ENCODE data around the gene PCA3. TPM values are rescaled to one million over a fixed set of nuclear protein-coding genes. Genes with fewer than 3 reads are reported as not detected.

PCA3 gene
- total RNA-seq, 1 donor from 2014 or later: not detected

- Mint-ChIP-seq H3K4me3 (no peak overlapping the region), H3K27ac (no peak overlapping the region), H3K36me3 (no peaks in the 10 kb centered on the region), H3K27me3 (peaks cover 50% of the 10 kb centered on the region), H3K4me1 (ENCODE audit: unreplicated experiment) (peaks cover 14% of the 10 kb centered on the region), H3K9me3 (no peaks in the 10 kb centered on the region)
- TF ChIP-seq CTCF (conservative IDR thresholded peaks at IDR 0.05): no peak
- no peak for DNase-seq (ENCODE audit: extremely low spot score, unreplicated experiment)
These were observed 33.4 kb upstream of the PCA3 start for GRCh38 chr9:76730801-76731200.

DNA sequence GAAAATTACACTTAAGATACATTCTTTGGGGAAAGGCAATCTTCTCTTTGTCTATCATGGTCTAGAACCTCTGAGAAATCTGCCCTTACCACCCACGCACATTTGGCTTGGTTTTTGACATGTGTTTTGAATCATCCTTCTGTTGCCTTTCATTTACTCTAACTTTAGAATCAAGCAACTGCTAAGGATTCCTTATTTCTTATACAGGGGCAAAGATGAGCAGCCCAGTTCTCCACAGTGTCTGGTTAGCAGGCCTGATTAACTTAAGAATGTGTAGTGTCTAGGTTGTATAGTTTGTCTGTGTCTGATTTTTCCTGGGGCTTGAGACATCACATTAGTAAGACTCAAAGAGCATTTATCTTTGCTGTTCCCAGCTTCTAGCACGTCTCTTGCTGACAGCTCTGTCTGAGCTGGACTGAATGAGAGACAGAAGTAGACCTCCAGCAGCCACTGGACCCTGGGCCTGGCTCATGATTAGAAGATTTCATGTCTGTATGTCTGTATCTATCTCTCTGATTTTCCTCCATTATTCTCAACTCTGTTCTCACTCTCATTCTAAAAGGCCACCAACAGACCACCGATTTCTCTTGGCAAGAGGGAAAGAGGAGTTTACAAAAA lies 31.8 kb upstream of the PCA3 start:
- H3K27me3 Mint-ChIP-seq: peaks cover 55% of the 10 kb centered on the region
- H3K4me1 Mint-ChIP-seq (ENCODE audit: unreplicated experiment): peaks cover 10% of the 10 kb centered on the region
- DNase-seq (ENCODE audit: extremely low spot score, unreplicated experiment): no peak
- H3K27ac Mint-ChIP-seq: no peak overlapping the region
- TF ChIP-seq CTCF (conservative IDR thresholded peaks at IDR 0.05): no peak
- H3K4me3 Mint-ChIP-seq: no peak overlapping the region
- no peaks in the 10 kb centered on the region for H3K9me3 Mint-ChIP-seq
- H3K36me3 Mint-ChIP-seq: no peaks in the 10 kb centered on the region

DNA sequence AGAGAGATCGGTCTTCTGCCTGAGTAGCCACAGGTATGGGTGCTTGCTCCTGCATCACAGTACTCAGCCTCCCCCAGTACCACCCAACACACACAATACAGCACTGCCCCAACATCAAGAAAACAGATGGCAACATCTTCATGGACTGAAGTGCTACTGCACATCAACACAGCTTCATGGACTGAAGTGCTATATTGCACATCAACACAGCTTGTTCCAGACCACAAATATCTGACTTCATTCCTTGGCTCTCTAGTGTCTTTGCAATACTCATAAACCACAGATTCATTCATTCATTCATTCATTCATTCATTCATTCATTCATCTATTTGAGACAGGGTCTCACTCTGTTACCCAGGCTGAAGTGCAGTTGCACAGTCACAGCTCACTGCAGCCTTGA lies 31.1 kb upstream of the PCA3 start:
- TF ChIP-seq CTCF (conservative IDR thresholded peaks at IDR 0.05): no peak
- Mint-ChIP-seq H3K4me1 (ENCODE audit: unreplicated experiment) (peaks cover 10% of the 10 kb centered on the region), H3K27ac (no peak overlapping the region), H3K4me3 (no peak overlapping the region), H3K27me3 (peaks cover 57% of the 10 kb centered on the region), H3K9me3 (no peaks in the 10 kb centered on the region), H3K36me3 (no peaks in the 10 kb centered on the region)
- no peak for DNase-seq (ENCODE audit: extremely low spot score, unreplicated experiment)

DNA sequence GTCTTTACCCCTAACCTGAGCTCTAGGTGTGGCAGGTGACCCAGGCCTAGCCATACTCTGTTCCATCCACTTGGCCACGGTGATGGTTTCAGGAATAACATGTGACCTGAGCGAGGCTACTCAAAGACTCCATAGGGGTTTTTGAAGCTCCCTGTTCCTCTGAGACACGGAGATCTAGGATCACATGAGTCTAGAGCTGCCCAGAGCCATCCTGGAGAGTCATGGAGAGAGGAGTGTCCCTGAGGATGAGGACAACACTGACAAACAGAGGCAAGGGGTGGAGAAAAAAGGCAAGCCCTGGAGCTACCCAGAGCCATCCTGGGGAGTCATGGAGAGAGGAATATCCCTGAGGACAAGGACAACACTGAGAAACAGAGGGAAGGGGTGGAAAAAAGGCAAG lies 29.5 kb upstream of the PCA3 start:
- peaks cover 60% of the 10 kb centered on the region for H3K27me3 Mint-ChIP-seq
- no peak overlapping the region for H3K4me3 Mint-ChIP-seq
- no peaks in the 10 kb centered on the region for H3K36me3 Mint-ChIP-seq
- H3K9me3 Mint-ChIP-seq: no peaks in the 10 kb centered on the region
- TF ChIP-seq CTCF (conservative IDR thresholded peaks at IDR 0.05): no peak
- no peak for DNase-seq (ENCODE audit: extremely low spot score, unreplicated experiment)
- no peak overlapping the region for H3K27ac Mint-ChIP-seq
- peaks cover 10% of the 10 kb centered on the region for H3K4me1 Mint-ChIP-seq (ENCODE audit: unreplicated experiment)

- H3K36me3 Mint-ChIP-seq: no peaks in the 10 kb centered on the region
- H3K4me1 Mint-ChIP-seq (ENCODE audit: unreplicated experiment): peaks cover 8% of the 10 kb centered on the region
- H3K4me3 Mint-ChIP-seq: no peak overlapping the region
- H3K27ac Mint-ChIP-seq: no peak overlapping the region
- DNase-seq (ENCODE audit: extremely low spot score, unreplicated experiment): no peak
- no peak for TF ChIP-seq CTCF (conservative IDR thresholded peaks at IDR 0.05)
- peaks cover 64% of the 10 kb centered on the region for H3K27me3 Mint-ChIP-seq
- no peaks in the 10 kb centered on the region for H3K9me3 Mint-ChIP-seq
These were observed 26.9 kb upstream of the PCA3 start for GRCh38 chr9:76737154-76737902.

All from type B pancreatic cell (in vitro differentiated cells).